GM12891 (cell line): Measurements from ENCODE around the gene TMEM222.

ENCODE experiments used
- POLR2A ChIP-seq: IDR thresholded peaks from 2 replicates; pipeline ENCODE4 v1.6.1; 2011; ENCODE audit warnings: low read depth, low read length, control low read depth
- POLR2AphosphoS5 ChIP-seq: IDR thresholded peaks from 2 replicates; pipeline ENCODE4 v1.6.1; 2011; ENCODE audit warnings: low read depth, low read length, control low read depth
- SPI1 ChIP-seq: IDR thresholded peaks from 2 replicates; pipeline ENCODE4 v1.6.1; 2011; ENCODE audit warnings: low read depth, low read length, control low read depth
- TAF1 ChIP-seq: IDR thresholded peaks from 2 replicates; pipeline ENCODE4 v1.6.1; 2011; ENCODE audit warnings: low read depth, low read length, control low read depth

GRCh38 chr1:27351541-27352107 lies 29.7 kb downstream of the TMEM222 start:
- TF ChIP-seq TAF1 (no peak), POLR2AphosphoS5 (no peak), POLR2A (no peak), SPI1 (no peak)
